ENCODE results near the gene TLN1. TPM values are rescaled to one million over a fixed set of nuclear protein-coding genes. Genes with fewer than 3 reads are reported as not detected.
A peak's percentile ranks its signal among the peaks of the same experiment; 100 is the strongest.

Gene TLN1
- total RNA-seq, 1 donor from 2014 or later: 362 TPM

DNA sequence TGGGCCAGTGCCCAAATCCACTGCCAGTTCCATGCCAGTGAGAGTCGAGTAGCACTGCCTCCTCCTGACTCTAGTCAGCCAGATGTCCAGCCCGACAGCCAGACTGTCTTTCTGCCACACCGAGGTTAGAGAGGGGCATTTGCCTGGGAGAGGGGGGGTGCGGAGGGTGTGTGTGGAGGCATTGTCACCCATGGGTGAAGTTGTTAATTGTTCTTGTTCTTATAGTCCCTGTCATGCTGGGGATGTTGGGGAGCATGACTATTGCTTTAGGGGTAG is 18.2 kb upstream of the TLN1 start:
- Mint-ChIP-seq H3K4me3 (peak overlapping the region; percentile 93), H3K4me1 (peaks cover 46% of the 10 kb centered on the region), H3K27ac (peak overlapping the region; percentile 88), H3K27me3 (no peaks in the 10 kb centered on the region), H3K36me3 (ENCODE audit: low read depth) (peaks cover 55% of the 10 kb centered on the region), H3K9me3 (no peaks in the 10 kb centered on the region)
- ChIA-PET CTCF (interaction anchor here (1.2 to 6.0 kb wide), 6 partner anchors 15 to 147 kb away, joined by 3 to 51 read pairs (median 7); no protein-coding TSS in a partner anchor), POLR2A (interaction anchor here (0.5 to 6.2 kb wide), 10 partner anchors 13 to 133 kb away, joined by 3 to 67 read pairs (median 6); partner anchors contain the start of genes CCDC107, CREB3, HINT2 and RMRP)
- TF ChIP-seq, protein P1, sequence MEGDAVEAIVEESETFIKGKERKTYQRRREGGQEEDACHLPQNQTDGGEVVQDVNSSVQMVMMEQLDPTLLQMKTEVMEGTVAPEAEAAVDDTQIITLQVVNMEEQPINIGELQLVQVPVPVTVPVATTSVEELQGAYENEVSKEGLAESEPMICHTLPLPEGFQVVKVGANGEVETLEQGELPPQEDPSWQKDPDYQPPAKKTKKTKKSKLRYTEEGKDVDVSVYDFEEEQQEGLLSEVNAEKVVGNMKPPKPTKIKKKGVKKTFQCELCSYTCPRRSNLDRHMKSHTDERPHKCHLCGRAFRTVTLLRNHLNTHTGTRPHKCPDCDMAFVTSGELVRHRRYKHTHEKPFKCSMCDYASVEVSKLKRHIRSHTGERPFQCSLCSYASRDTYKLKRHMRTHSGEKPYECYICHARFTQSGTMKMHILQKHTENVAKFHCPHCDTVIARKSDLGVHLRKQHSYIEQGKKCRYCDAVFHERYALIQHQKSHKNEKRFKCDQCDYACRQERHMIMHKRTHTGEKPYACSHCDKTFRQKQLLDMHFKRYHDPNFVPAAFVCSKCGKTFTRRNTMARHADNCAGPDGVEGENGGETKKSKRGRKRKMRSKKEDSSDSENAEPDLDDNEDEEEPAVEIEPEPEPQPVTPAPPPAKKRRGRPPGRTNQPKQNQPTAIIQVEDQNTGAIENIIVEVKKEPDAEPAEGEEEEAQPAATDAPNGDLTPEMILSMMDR (IDR thresholded peaks at IDR 0.05): no peak
- DNase-seq: no peak
- intact Hi-C loops (cut with micrococcal nuclease): no loop called here
- no peak for ATAC-seq (ENCODE audit: low read depth)

DNA sequence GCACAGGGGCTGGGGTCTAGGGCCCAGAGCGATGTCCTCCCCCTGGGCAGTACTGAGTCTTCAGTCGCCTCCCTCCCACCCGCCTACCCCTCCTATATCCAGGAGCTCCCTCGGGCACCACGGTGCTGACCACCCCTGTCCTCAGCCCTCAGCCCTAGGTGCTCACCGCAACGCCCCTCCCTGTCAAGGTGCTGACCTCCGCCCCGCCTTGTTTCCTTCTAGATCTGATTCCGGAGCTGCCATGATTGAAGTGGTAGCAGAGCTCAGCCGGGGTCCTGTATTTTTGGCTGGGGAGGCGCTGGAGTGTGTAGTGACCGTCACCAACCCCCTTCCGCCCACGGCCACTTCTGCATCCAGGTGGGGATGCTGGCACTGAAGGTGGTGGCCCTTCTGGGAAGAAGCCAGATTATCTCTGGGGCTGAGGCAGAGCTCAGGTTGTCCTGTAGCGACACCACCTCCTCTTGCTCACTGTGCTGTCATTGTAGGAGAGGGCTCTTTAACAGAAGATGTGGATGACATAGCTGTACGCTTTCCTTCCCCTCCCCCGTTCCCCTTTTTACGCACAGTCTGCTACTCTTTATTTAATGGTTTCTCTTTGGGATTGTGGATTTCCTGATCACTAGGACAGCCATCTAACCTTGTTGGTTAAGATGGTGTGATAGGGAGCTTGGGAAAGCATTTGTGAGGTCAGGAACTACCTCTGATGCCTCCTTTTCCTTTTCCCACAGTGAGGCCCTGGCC is 17.7 kb upstream of the TLN1 start:
- Mint-ChIP-seq H3K4me1 (peaks cover 44% of the 10 kb centered on the region), H3K27ac (peak overlapping the region; percentile 88), H3K4me3 (peak overlapping the region; percentile 93), H3K9me3 (no peaks in the 10 kb centered on the region), H3K27me3 (no peaks in the 10 kb centered on the region), H3K36me3 (ENCODE audit: low read depth) (peaks cover 54% of the 10 kb centered on the region)
- DNase-seq (no peak), ATAC-seq (ENCODE audit: low read depth) (peak; percentile 47)
- ChIA-PET POLR2A (interaction anchor here (0.5 to 6.2 kb wide), 23 partner anchors 10 to 646 kb away, joined by 3 to 67 read pairs (median 4); partner anchors contain the start of genes CCDC107, CREB3, HINT2 and RMRP), CTCF (interaction anchor here (0.7 to 6.0 kb wide), 10 partner anchors 11 to 146 kb away, joined by 3 to 51 read pairs (median 5); partner anchors contain the start of gene CCDC107)
- intact Hi-C loops (cut with micrococcal nuclease): loop anchor here (1.0 to 5.0 kb wide), 6 partner anchors 8 to 145 kb away; partner anchors contain the start of genes CREB3, HINT2 and TLN1
- TF ChIP-seq, protein P1 (IDR thresholded peaks at IDR 0.05): no peak

DNA sequence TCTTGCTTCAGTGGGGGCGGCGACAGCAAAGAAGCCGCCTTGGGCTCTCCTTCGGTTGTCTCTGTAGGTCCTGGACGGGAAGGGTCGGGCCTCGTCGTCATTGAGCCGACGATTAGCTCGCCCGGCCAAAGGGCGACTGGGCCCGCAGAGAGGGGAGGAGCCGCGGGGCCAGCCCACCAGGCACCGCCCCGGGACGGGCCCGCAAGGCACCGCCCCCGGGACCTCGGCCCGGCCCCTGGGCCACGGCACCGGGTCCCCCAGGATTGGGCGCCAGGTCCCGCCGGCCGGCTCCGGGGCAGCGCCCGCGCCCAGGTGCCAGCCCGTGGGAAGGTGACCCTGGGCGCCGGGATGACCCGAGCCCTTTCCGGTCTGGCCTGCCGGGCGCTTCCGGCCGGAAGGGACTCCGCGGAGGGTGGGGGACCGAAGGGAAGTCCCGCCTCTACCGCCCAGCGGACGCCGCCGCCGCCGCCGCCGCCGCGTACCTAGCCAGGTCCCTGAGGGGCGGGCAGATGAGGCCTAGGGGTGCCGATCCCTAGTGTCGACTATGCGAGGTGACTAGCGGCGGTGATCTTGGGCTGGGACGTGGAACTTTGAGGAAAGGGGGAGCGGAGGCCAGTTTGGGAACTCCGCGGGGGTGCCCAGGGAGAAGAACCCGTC is 17.0 kb upstream of the TLN1 start, which contains the start of the genes GBA2 and RGP1:
Gene GBA2, minus strand, starts transcription at position 371 of the 657 bp plus-strand sequence. CDS start 524 bp downstream, outside the sequence.
Gene RGP1, plus strand, starts transcription at position 430 of the 657 bp plus-strand sequence. CDS start 469 bp downstream, outside the sequence.
- Mint-ChIP-seq H3K27me3 (no peaks in the 10 kb centered on the region), H3K4me1 (peaks cover 44% of the 10 kb centered on the region), H3K36me3 (ENCODE audit: low read depth) (peaks cover 57% of the 10 kb centered on the region), H3K27ac (peak within 1 kb of the TSS; percentile 88), H3K4me3 (peak within 1 kb of the TSS; percentile 93), H3K9me3 (no peaks in the 10 kb centered on the region)
- CTCF ChIA-PET: interaction anchor here (0.7 to 6.0 kb wide), 14 partner anchors 7 to 145 kb away, joined by 3 to 51 read pairs (median 5); partner anchors contain the start of gene CCDC107
- TF ChIP-seq, protein P1 (IDR thresholded peaks at IDR 0.05): no peak
- POLR2A ChIA-PET: interaction anchor here (0.6 to 6.2 kb wide), 22 partner anchors 8 to 145 kb away, joined by 3 to 67 read pairs (median 4); partner anchors contain the start of genes CCDC107, CREB3, HINT2 and RMRP
- peak; percentile 84 for DNase-seq
- peak; percentile 84 for ATAC-seq (ENCODE audit: low read depth)
- intact Hi-C loops (cut with micrococcal nuclease): loop anchor here (1.0 to 5.0 kb wide), 6 partner anchors 8 to 145 kb away; partner anchors contain the start of genes CREB3, HINT2 and TLN1

DNA sequence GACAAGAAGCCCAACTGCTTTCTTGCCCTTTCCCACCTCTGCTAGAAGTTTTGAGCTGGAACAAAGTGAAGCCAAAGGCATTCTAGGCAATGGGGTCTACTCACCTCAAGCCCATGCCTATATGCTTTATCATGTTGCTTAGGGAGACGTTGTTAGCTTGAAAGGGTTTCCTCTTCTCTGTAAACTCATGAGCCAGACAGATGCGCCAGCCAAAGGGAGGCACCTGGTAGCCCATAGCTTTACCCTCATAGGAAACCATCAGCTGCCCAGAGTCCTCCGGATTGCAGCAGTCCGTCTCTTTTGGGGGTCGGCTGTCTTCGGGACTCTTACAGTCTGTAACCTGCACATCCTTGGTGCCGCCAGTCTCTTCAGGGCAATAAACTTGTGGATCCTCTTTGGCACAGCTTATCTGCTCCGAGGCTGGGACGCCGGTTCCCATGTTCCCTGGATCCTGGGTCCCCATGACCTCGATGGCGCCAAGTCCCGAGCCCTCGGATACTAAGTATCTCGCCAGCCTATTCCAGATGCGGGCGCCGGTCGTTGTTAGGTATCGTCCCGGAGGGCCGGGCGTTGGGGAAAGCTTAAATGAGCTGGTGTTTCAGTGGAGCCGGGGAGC is 16.4 kb upstream of the TLN1 start:
- no peaks in the 10 kb centered on the region for H3K27me3 Mint-ChIP-seq
- ChIA-PET POLR2A (interaction anchor here (0.6 to 6.2 kb wide), 15 partner anchors 8 to 132 kb away, joined by 3 to 67 read pairs (median 4); partner anchors contain the start of genes CCDC107, CREB3, HINT2 and RMRP), CTCF (interaction anchor here (0.7 to 6.0 kb wide), 10 partner anchors 8 to 145 kb away, joined by 3 to 51 read pairs (median 7); no protein-coding TSS in a partner anchor)
- H3K4me3 Mint-ChIP-seq: peak overlapping the region; percentile 90
- ATAC-seq (ENCODE audit: low read depth): no peak
- DNase-seq: no peak
- H3K36me3 Mint-ChIP-seq (ENCODE audit: low read depth): peaks cover 57% of the 10 kb centered on the region
- H3K27ac Mint-ChIP-seq: peak overlapping the region; percentile 79
- TF ChIP-seq, protein P1 (IDR thresholded peaks at IDR 0.05): no peak
- H3K9me3 Mint-ChIP-seq: no peaks in the 10 kb centered on the region
- peaks cover 47% of the 10 kb centered on the region for H3K4me1 Mint-ChIP-seq
- intact Hi-C loops (cut with micrococcal nuclease): loop anchor here (5.0 kb wide), 1 partner anchor 101 kb away; no protein-coding TSS in a partner anchor

Measured in activated B cell treated with CpG ODN at 0.5 μM for 24 hours (primary cell).